Astrocyte (in vitro differentiated cells and primary cell): ENCODE results near the gene PIP4K2A. TPM values are rescaled to one million over a fixed set of nuclear protein-coding genes. Genes with fewer than 3 reads are reported as not detected.
A peak's percentile ranks its signal among the peaks of the same experiment; 100 is the strongest.

ENCODE experiments used
- DNase-seq: peaks from one replicate; pipeline ENCODE4 v3.0.0-alpha.2; 2010; ENCODE audit warnings: low read depth
- FAIRE-seq: peaks from 2 replicates; lab custom pipeline; 2011; peaks lifted over from hg19 to GRCh38; lab: Jason Lieb, UNC
- H2AFZ ChIP-seq: 2 replicates; pipeline ENCODE4 v1.6.0; 2012; ENCODE audit warnings: low read depth, low read length, inconsistent platforms
- H3K27ac ChIP-seq: 2 replicates; pipeline ENCODE4 v1.5.1; 2011; ENCODE audit warnings: low read depth, low read length, inconsistent platforms
- H3K27me3 ChIP-seq: 2 replicates; pipeline ENCODE4 v1.6.0; 2011; ENCODE audit warnings: low read length, inconsistent platforms; ENCODE audit not compliant: insufficient read depth
- H3K36me3 ChIP-seq: 2 replicates; pipeline ENCODE4 v1.5.1; 2011; ENCODE audit warnings: low read length, inconsistent platforms; ENCODE audit not compliant: insufficient read depth
- H3K4me1 ChIP-seq: 2 replicates; pipeline ENCODE4 v1.5.1; 2011; ENCODE audit warnings: low read length, inconsistent platforms; ENCODE audit not compliant: insufficient read depth
- H3K4me2 ChIP-seq: 2 replicates; pipeline ENCODE4 v1.6.0; 2012; ENCODE audit warnings: low read length, inconsistent platforms
- H3K4me3 ChIP-seq: 2 replicates; pipeline ENCODE4 v1.5.1; 2011; ENCODE audit warnings: low read depth, mild to moderate bottlenecking, low read length, inconsistent platforms; ENCODE audit not compliant: insufficient read depth
- H3K79me2 ChIP-seq: 2 replicates; pipeline ENCODE4 v1.6.0; 2012; ENCODE audit warnings: mild to moderate bottlenecking, low read length, inconsistent platforms; ENCODE audit not compliant: insufficient read depth
- H3K9ac ChIP-seq: 2 replicates; pipeline ENCODE4 v1.6.0; 2012; ENCODE audit warnings: mild to moderate bottlenecking, low read length, inconsistent platforms
- H3K9me3 ChIP-seq: 2 replicates; pipeline ENCODE4 v1.5.1; 2012; ENCODE audit warnings: low read depth, mild to moderate bottlenecking, low read length, inconsistent platforms; ENCODE audit not compliant: insufficient read depth
- H4K20me1 ChIP-seq: 2 replicates; pipeline ENCODE4 v1.6.0; 2012; ENCODE audit warnings: low read length, inconsistent platforms; ENCODE audit not compliant: insufficient read depth
- H3K27ac Mint-ChIP-seq: one replicate; pipeline ENCODE4 v1.8.0; 2021; ENCODE audit warnings: mild to moderate bottlenecking, mixed read lengths; ENCODE audit not compliant: unreplicated experiment
- H3K27me3 Mint-ChIP-seq: one replicate; pipeline ENCODE4 v1.8.0; 2021; ENCODE audit warnings: low read depth, mixed read lengths; ENCODE audit not compliant: unreplicated experiment
- H3K36me3 Mint-ChIP-seq: one replicate; pipeline ENCODE4 v1.8.0; 2021; ENCODE audit warnings: low read depth, mixed read lengths; ENCODE audit not compliant: unreplicated experiment
- H3K4me1 Mint-ChIP-seq: one replicate; pipeline ENCODE4 v1.8.0; 2021; ENCODE audit warnings: low read depth, mixed read lengths; ENCODE audit not compliant: unreplicated experiment
- H3K4me3 Mint-ChIP-seq: one replicate; pipeline ENCODE4 v1.8.0; 2021; ENCODE audit warnings: mild to moderate bottlenecking, moderate library complexity, mixed read lengths; ENCODE audit not compliant: unreplicated experiment
- H3K9me3 Mint-ChIP-seq: one replicate; pipeline ENCODE4 v1.8.0; 2021; ENCODE audit warnings: mild to moderate bottlenecking, mixed read lengths; ENCODE audit not compliant: unreplicated experiment
- CTCF ChIP-seq: IDR thresholded peaks from 2 replicates; pipeline ENCODE4 v1.5.1; 2011; ENCODE audit warnings: low read depth, mild to moderate bottlenecking, inconsistent platforms, low read length, moderate library complexity; ENCODE audit not compliant: insufficient read depth
- EZH2 ChIP-seq: IDR thresholded peaks from 2 replicates; pipeline ENCODE4 v1.6.1; 2012; ENCODE audit warnings: mild to moderate bottlenecking, low read length, inconsistent platforms; ENCODE audit not compliant: insufficient read depth
- total RNA-seq: library from RNA; stranded (reverse); gene quantifications from 2 replicates; pipeline ENCODE4 v1.2.1, GENCODE V29; 2021

The PIP4K2A gene
- total RNA-seq, 1 donor from 2014 or later, result 36.8 TPM

GRCh38 chr10:22618078-22618785, 96.1 kb downstream of the PIP4K2A start:
- Mint-ChIP-seq H3K4me3 (no peak overlapping the region), H3K27me3 (no peaks in the 10 kb centered on the region), H3K36me3 (peaks cover 4% of the 10 kb centered on the region), H3K27ac (no peak overlapping the region), H3K9me3 (no peaks in the 10 kb centered on the region), H3K4me1 (peaks cover 51% of the 10 kb centered on the region)
- H3K9me3 ChIP-seq, result no peaks in the 10 kb centered on the region
- TF ChIP-seq CTCF, result no peak
- no peak for TF ChIP-seq EZH2
- peak overlapping the region; percentile 2 for H3K9ac ChIP-seq
- H3K27ac ChIP-seq, result peak overlapping the region; percentile 33
- peaks cover 43% of the 10 kb centered on the region for H3K4me1 ChIP-seq
- DNase-seq (peak; percentile 82), FAIRE-seq (peak; percentile 76)
- no peaks in the 10 kb centered on the region for H3K27me3 ChIP-seq
- H2AFZ ChIP-seq, result no peak overlapping the region
- peaks cover 53% of the 10 kb centered on the region for H3K79me2 ChIP-seq
- no peaks in the 10 kb centered on the region for H3K36me3 ChIP-seq
- no peak overlapping the region for H3K4me3 ChIP-seq
- H4K20me1 ChIP-seq, result peaks cover 7% of the 10 kb centered on the region
- H3K4me2 ChIP-seq, result peak overlapping the region; percentile 66

GRCh38 chr10:22617516-22617915, 96.9 kb downstream of the PIP4K2A start:
- no peaks in the 10 kb centered on the region for H3K27me3 Mint-ChIP-seq
- no peak overlapping the region for H3K4me3 Mint-ChIP-seq
- H3K4me1 Mint-ChIP-seq, result peaks cover 44% of the 10 kb centered on the region
- H3K9me3 ChIP-seq, result no peaks in the 10 kb centered on the region
- no peak for FAIRE-seq
- no peaks in the 10 kb centered on the region for H3K27me3 ChIP-seq
- H4K20me1 ChIP-seq, result peaks cover 14% of the 10 kb centered on the region
- H2AFZ ChIP-seq, result no peak overlapping the region
- H3K27ac ChIP-seq, result peak overlapping the region; percentile 33
- no peaks in the 10 kb centered on the region for H3K9me3 Mint-ChIP-seq
- no peak overlapping the region for H3K9ac ChIP-seq
- H3K79me2 ChIP-seq, result peaks cover 46% of the 10 kb centered on the region
- H3K27ac Mint-ChIP-seq, result peak overlapping the region; percentile 38
- TF ChIP-seq CTCF (no peak), EZH2 (no peak)
- peaks cover 11% of the 10 kb centered on the region for H3K36me3 Mint-ChIP-seq
- no peak for DNase-seq
- no peaks in the 10 kb centered on the region for H3K36me3 ChIP-seq
- H3K4me2 ChIP-seq, result peak overlapping the region; percentile 66
- peaks cover 43% of the 10 kb centered on the region for H3K4me1 ChIP-seq
- H3K4me3 ChIP-seq, result no peak overlapping the region

GRCh38 chr10:22617051-22617450, 97.3 kb downstream of the PIP4K2A start:
- no peaks in the 10 kb centered on the region for H3K27me3 ChIP-seq
- peaks cover 17% of the 10 kb centered on the region for H4K20me1 ChIP-seq
- no peak for FAIRE-seq
- H3K27ac ChIP-seq, result no peak overlapping the region
- H3K4me1 ChIP-seq, result peaks cover 43% of the 10 kb centered on the region
- no peaks in the 10 kb centered on the region for H3K36me3 ChIP-seq
- H3K4me3 ChIP-seq, result no peak overlapping the region
- H3K4me1 Mint-ChIP-seq, result peaks cover 44% of the 10 kb centered on the region
- H3K27me3 Mint-ChIP-seq, result no peaks in the 10 kb centered on the region
- H3K4me2 ChIP-seq, result no peak overlapping the region
- H3K4me3 Mint-ChIP-seq, result no peak overlapping the region
- H3K9me3 ChIP-seq, result no peaks in the 10 kb centered on the region
- no peak overlapping the region for H3K27ac Mint-ChIP-seq
- no peak overlapping the region for H3K9ac ChIP-seq
- H3K79me2 ChIP-seq, result peaks cover 44% of the 10 kb centered on the region
- no peaks in the 10 kb centered on the region for H3K9me3 Mint-ChIP-seq
- H2AFZ ChIP-seq, result no peak overlapping the region
- DNase-seq, result no peak
- peaks cover 14% of the 10 kb centered on the region for H3K36me3 Mint-ChIP-seq
- TF ChIP-seq EZH2, result no peak
- no peak for TF ChIP-seq CTCF
